ENCODE results near the gene KIAA0232. TPM values are rescaled to one million over a fixed set of nuclear protein-coding genes. Genes with fewer than 3 reads are reported as not detected.

Gene KIAA0232
- total and polyA plus RNA-seq, 4 donors: 8.9 to 34.4 (median 18.5) TPM

GRCh38 chr4:6754481-6755087 lies 27.9 kb upstream of the KIAA0232 start:
- no peaks in the 10 kb centered on the region for H3K36me3 ChIP-seq (ENCODE audit: control insufficient read depth in 4 of 4, insufficient read depth in 3 of 4, low read depth in 1 of 4, low read length in 3 of 4)
- 84% methylated on average over 3 of the region's 3 CpGs for WGBS
- no peak overlapping the region for H3K9ac ChIP-seq (ENCODE audit: low read depth in 1 of 2, low read length in 2 of 2)
- TF ChIP-seq SP1 (IDR thresholded peaks at IDR 0.05): no peak
- TF ChIP-seq NR2F2 (IDR thresholded peaks at IDR 0.05): no peak
- TF ChIP-seq MAX (IDR thresholded peaks at IDR 0.05): no peak
- TF ChIP-seq YY1 (IDR thresholded peaks at IDR 0.05): no peak
- no peak for TF ChIP-seq RAD21 (IDR thresholded peaks at IDR 0.05)
- TF ChIP-seq REST (IDR thresholded peaks at IDR 0.05): no peak
- no peak for DNase-seq (ENCODE audit: low spot score)
- peak overlapping the region; percentile 85 to 90 for H3K27ac ChIP-seq (ENCODE audit: low read depth in 1 of 2, low read length in 2 of 2)
- no peak overlapping the region for H3K4me3 ChIP-seq (ENCODE audit: low read depth in 1 of 3, low read length in 3 of 3)
- no peaks in the 10 kb centered on the region for H3K27me3 ChIP-seq (ENCODE audit: control insufficient read depth in 4 of 4, insufficient read depth in 4 of 4, low read length in 3 of 4)
- peaks cover 17 to 59% (median 53%) of the 10 kb centered on the region in 4 donors for H3K4me1 ChIP-seq (ENCODE audit: control insufficient read depth in 4 of 4, insufficient read depth in 4 of 4, low read length in 3 of 4)
- no peaks in the 10 kb centered on the region for H3K9me3 ChIP-seq (ENCODE audit: control insufficient read depth in 4 of 4, low read length in 3 of 4)

- H3K36me3 ChIP-seq (ENCODE audit: control insufficient read depth in 4 of 4, insufficient read depth in 3 of 4, low read depth in 1 of 4, low read length in 3 of 4): no peaks in the 10 kb centered on the region
- no peaks in the 10 kb centered on the region for H3K9me3 ChIP-seq (ENCODE audit: control insufficient read depth in 4 of 4, low read length in 3 of 4)
- TF ChIP-seq SP1 (IDR thresholded peaks at IDR 0.05) (peak; percentile 98), ZBTB33 (IDR thresholded peaks at IDR 0.05) (peak; percentile 89), FOXA1 (IDR thresholded peaks at IDR 0.05) (peak; percentile 85), CTCF (IDR thresholded peaks at IDR 0.05; ENCODE audit: low read depth, low read length, missing input control) (no peak), TAF1 (conservative IDR thresholded peaks at IDR 0.05) (no peak), MAX (IDR thresholded peaks at IDR 0.05) (peak; percentile 97), RXRA (IDR thresholded peaks at IDR 0.05) (peak; percentile 96 to 99), YY1 (IDR thresholded peaks at IDR 0.05) (peak; percentile 85), GABPA (IDR thresholded peaks at IDR 0.05 in 1 of 2, conservative IDR thresholded peaks at IDR 0.05 in 1 of 2) (peak in 1 of 2 donors; percentile 30), RAD21 (IDR thresholded peaks at IDR 0.05) (peak; percentile 49 to 64), ATF3 (IDR thresholded peaks at IDR 0.05) (peak; percentile 50), REST (IDR thresholded peaks at IDR 0.05) (peak; percentile 76), JUND (IDR thresholded peaks at IDR 0.05) (peak; percentile 71 to 88), EGR1 (IDR thresholded peaks at IDR 0.05; ENCODE audit: low read depth in 2 of 2) (no peak), HNF4G (IDR thresholded peaks at IDR 0.05) (peak; percentile 88), FOXA2 (IDR thresholded peaks at IDR 0.05) (peak; percentile 85), HNF4A (conservative IDR thresholded peaks at IDR 0.05) (peak; percentile 98), NR2F2 (IDR thresholded peaks at IDR 0.05) (peak; percentile 94)
- no peaks in the 10 kb centered on the region for H3K27me3 ChIP-seq (ENCODE audit: control insufficient read depth in 4 of 4, insufficient read depth in 4 of 4, low read length in 3 of 4)
- H3K4me1 ChIP-seq (ENCODE audit: control insufficient read depth in 4 of 4, insufficient read depth in 4 of 4, low read length in 3 of 4): peaks cover 15 to 52% (median 47%) of the 10 kb centered on the region in 4 donors
- peak overlapping the region in 1 of 2 donors; percentile 45 for H3K9ac ChIP-seq (ENCODE audit: low read depth in 1 of 2, low read length in 2 of 2)
- peak overlapping the region; percentile 79 to 90 for H3K27ac ChIP-seq (ENCODE audit: low read depth in 1 of 2, low read length in 2 of 2)
- WGBS: 26% methylated on average over 5 of the region's 5 CpGs
- DNase-seq (ENCODE audit: low spot score): peak; percentile 72
- H3K4me3 ChIP-seq (ENCODE audit: low read depth in 1 of 3, low read length in 3 of 3): no peak overlapping the region
Observed at GRCh38 chr4:6755088-6755753, 27.3 kb upstream of the KIAA0232 start.
